Right atrium auricular region (tissue), 2 donors: ENCODE measurements around the gene CARD11. TPM values are rescaled to one million over a fixed set of nuclear protein-coding genes. Genes with fewer than 3 reads are reported as not detected.

ENCODE experiments used
- DNase-seq: peaks from one replicate; pipeline ENCODE4 v3.0.0-alpha.2; 2019; ENCODE audit warnings: low spot score
- H3K27ac ChIP-seq, 2 donors: fragments of 200-600 bp; sonication (generic); 1 replicate in 1 of 2; 2 replicates in 1 of 2; pipeline ENCODE4 v1.5.1; 2016 to 2019
- H3K27me3 ChIP-seq, 2 donors: fragments of 200-600 bp; sonication (generic); one replicate each; pipeline versions ENCODE4 v1.5.1 to v1.6.0; 2017 to 2019
- H3K36me3 ChIP-seq: fragments of 200-600 bp; sonication (generic); one replicate; pipeline ENCODE4 v1.5.1; 2016
- H3K4me1 ChIP-seq, 2 donors: fragments of 200-600 bp; sonication (generic); one replicate each; pipeline versions ENCODE4 v1.5.1 to v1.6.0; 2017 to 2019
- H3K4me3 ChIP-seq, 2 donors: fragments of 200-600 bp; sonication (generic); 1 replicate in 1 of 2; 2 replicates in 1 of 2; pipeline ENCODE4 v1.5.1; 2017 to 2019; ENCODE audit warnings: mild to moderate bottlenecking in 1 of 2, moderate library complexity in 1 of 2
- H3K9me3 ChIP-seq, 2 donors: fragments of 200-600 bp; sonication (generic); one replicate each; pipeline ENCODE4 v1.5.1; 2019
- CTCF ChIP-seq, 2 donors: fragments of 200-600 bp; sonication (generic); IDR thresholded peaks; one replicate each; pipeline ENCODE4 v1.5.1; 2019; ENCODE audit warnings: antibody characterized with exemption in 2 of 2
- total RNA-seq, 2 donors: library from RNA; depleted of rRNA; stranded (reverse); fragments of >200 nt; gene quantifications; one replicate each; pipeline ENCODE4 v1.1.0, GENCODE V29; 2016

Gene CARD11
- total RNA-seq, 2 donors from 2014 or later = 0.22 to 0.55 TPM

DNA sequence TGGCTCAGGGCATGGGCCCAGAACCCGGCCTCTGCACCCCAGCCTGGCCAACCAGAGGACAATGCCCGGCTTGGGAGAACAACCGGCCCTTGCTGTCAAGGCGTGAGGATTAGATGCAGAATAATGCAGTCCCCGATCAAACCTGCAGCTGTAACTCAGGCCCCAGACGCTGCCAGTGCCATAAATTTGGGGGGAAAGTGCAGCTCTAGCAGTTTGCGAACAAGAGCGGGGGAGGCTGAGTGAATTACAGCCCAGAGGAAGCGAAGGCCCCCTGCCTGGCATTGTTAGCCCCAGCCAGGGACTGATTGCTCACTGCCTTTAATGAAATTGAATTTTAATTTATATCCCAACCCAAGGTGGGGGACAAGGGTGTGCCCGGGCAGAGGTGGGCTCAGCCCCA, 161.6 kb downstream of the CARD11 start:
- Histone ChIP-seq H3K36me3 (no peaks in the 10 kb centered on the region), H3K4me1 (no peaks in the 10 kb centered on the region), H3K9me3 (no peaks in the 10 kb centered on the region), H3K27ac (no peak overlapping the region), H3K27me3 (no peaks in the 10 kb centered on the region), H3K4me3 (no peak overlapping the region)
- DNase-seq = no peak
- no peak for TF ChIP-seq CTCF (IDR thresholded peaks at IDR 0.05)

DNA sequence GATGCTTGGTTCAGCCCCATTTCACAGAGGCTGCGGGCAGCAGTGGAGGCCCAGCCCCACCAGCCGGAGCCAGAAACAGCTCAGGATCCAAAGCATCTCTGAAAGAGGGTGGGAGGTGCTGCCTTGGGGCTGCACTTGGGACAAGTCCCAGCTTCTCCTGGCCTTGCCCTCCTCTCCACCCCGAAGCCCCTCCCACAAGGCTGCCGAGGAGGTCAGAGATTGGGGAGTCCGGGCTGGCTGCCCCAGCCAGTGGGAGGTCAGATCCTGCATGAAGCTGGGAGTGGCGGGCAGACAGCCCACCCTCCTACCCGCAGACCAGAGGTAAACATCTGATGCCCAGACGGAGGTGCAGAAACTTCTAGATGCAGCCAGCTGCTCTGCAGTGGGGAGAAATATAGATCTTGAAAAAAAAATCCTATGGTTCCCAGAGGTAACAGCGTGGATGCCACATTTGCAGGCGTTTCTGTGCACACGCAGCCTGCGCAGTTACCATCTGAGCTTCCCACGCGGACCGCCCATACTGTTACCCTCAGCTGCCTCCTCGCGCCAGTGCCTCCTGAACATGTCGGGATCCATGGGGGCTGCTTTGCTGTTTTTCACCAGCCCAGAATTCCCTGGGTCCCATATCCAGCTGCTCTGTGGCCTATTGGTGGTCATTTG, 162.7 kb downstream of the CARD11 start:
- no peak for TF ChIP-seq CTCF (IDR thresholded peaks at IDR 0.05)
- no peak for DNase-seq
- Histone ChIP-seq H3K36me3 (no peaks in the 10 kb centered on the region), H3K4me1 (no peaks in the 10 kb centered on the region), H3K4me3 (no peak overlapping the region), H3K9me3 (no peaks in the 10 kb centered on the region), H3K27ac (no peak overlapping the region), H3K27me3 (no peaks in the 10 kb centered on the region)

DNA sequence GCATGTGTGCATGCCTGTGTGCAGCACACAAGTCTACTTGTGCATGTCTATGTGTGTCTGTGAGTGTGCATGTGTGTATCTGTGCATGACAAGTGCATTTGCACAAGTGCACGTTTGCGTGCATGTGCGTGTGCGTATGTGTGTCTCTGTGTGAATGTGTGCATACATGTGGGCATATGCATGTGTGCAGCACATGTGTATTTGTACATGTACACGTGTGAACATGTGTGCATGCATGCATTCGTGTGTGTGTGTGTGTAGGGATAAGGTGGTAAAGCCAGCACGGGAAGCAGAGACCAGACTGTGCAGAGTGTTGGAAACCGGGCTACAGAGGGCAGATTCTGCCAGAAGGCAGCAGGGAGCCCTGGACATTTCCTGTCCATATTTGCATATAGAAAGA, 163.6 kb downstream of the CARD11 start:
- no peak for DNase-seq
- Histone ChIP-seq H3K36me3 (no peaks in the 10 kb centered on the region), H3K4me3 (no peak overlapping the region), H3K9me3 (no peaks in the 10 kb centered on the region), H3K27ac (no peak overlapping the region), H3K27me3 (no peaks in the 10 kb centered on the region), H3K4me1 (no peaks in the 10 kb centered on the region)
- TF ChIP-seq CTCF (IDR thresholded peaks at IDR 0.05) = no peak

- Histone ChIP-seq H3K4me1 (no peaks in the 10 kb centered on the region), H3K9me3 (no peaks in the 10 kb centered on the region), H3K36me3 (no peaks in the 10 kb centered on the region), H3K27me3 (no peaks in the 10 kb centered on the region), H3K4me3 (no peak overlapping the region), H3K27ac (no peak overlapping the region)
- TF ChIP-seq CTCF (IDR thresholded peaks at IDR 0.05) = no peak
- no peak for DNase-seq
Measured at GRCh38 chr7:2879354-2879753, 164.3 kb downstream of the CARD11 start.

GRCh38 chr7:2878306-2878705, 165.4 kb downstream of the CARD11 start:
- Histone ChIP-seq H3K27me3 (no peaks in the 10 kb centered on the region), H3K4me1 (no peaks in the 10 kb centered on the region), H3K27ac (no peak overlapping the region), H3K36me3 (no peaks in the 10 kb centered on the region), H3K9me3 (no peaks in the 10 kb centered on the region), H3K4me3 (no peak overlapping the region)
- no peak for DNase-seq
- no peak for TF ChIP-seq CTCF (IDR thresholded peaks at IDR 0.05)
